Heart left ventricle (tissue), 16 donors: ENCODE results near the gene SERINC5. TPM values are rescaled to one million over a fixed set of nuclear protein-coding genes. Genes with fewer than 3 reads are reported as not detected.

Experiments
- ATAC-seq, 4 donors: fragments of 200-7000 bp; cut with Tn5 transposase; one replicate each; pipeline ENCODE4 v1.9.1; 2020 to 2022; ENCODE audit warnings: moderate library complexity in 4 of 4, mild to moderate bottlenecking in 3 of 4, moderate number of reproducible peaks in 1 of 4
- DNase-seq, 5 donors: peaks; one replicate each; pipeline ENCODE4 v3.0.0-alpha.2; 2020
- H3K27ac ChIP-seq, 12 donors: fragments of 200-600 bp; sonication (generic) in 4 of 12; one replicate each; pipeline versions ENCODE4 v1.5.0 to v1.8.0; 2016 to 2022; ENCODE audit warnings: mild to moderate bottlenecking in 2 of 12
- H3K27me3 ChIP-seq, 9 donors: fragments of 200-600 bp; sonication (generic) in 2 of 9; one replicate each; pipeline versions ENCODE4 v1.5.1 to v1.8.0; 2016 to 2022; ENCODE audit warnings: mild to moderate bottlenecking in 3 of 9
- H3K36me3 ChIP-seq, 9 donors: fragments of 200-600 bp; sonication (generic) in 2 of 9; one replicate each; pipeline versions ENCODE4 v1.5.0 to v1.8.0; 2018 to 2022; ENCODE audit warnings: mild to moderate bottlenecking in 2 of 9
- H3K4me1 ChIP-seq, 12 donors: fragments of 200-600 bp; sonication (generic) in 4 of 12; one replicate each; pipeline versions ENCODE4 v1.5.0 to v1.8.0; 2016 to 2022; ENCODE audit warnings: mild to moderate bottlenecking in 3 of 12
- H3K4me3 ChIP-seq, 12 donors: fragments of 200-600 bp; sonication (generic) in 4 of 12; one replicate each; pipeline versions ENCODE4 v1.5.0 to v1.8.0; 2017 to 2022; ENCODE audit warnings: mild to moderate bottlenecking in 9 of 12, moderate library complexity in 4 of 12
- H3K9me3 ChIP-seq, 12 donors: fragments of 200-600 bp; sonication (generic) in 4 of 12; one replicate each; pipeline versions ENCODE4 v1.5.0 to v1.8.0; 2016 to 2022; ENCODE audit warnings: mild to moderate bottlenecking in 1 of 12
- CTCF ChIP-seq, 12 donors: fragments of 200-600 bp; sonication (generic) in 4 of 12; IDR thresholded peaks; one replicate each; pipeline versions ENCODE4 v1.5.0 to v1.8.0; 2018 to 2022; ENCODE audit warnings: antibody characterized with exemption in 12 of 12, mild to moderate bottlenecking in 5 of 12
- POLR2A ChIP-seq, 2 donors: fragments of 450-650 bp; IDR thresholded peaks; one replicate each; pipeline ENCODE4 v1.6.1; 2017; ENCODE audit warnings: antibody characterized with exemption in 2 of 2, mild to moderate bottlenecking in 2 of 2, moderate library complexity in 2 of 2
- WGBS, 4 donors: extraction: QIAGEN DNeasy Blood & Tissue Kit in 2 of 4; methylation state at CpG; one replicate each; pipeline versions ENCODE4 v1.1.5 to v1.1.7; 2013 to 2018; 5-methylcytosine and 5-hydroxymethylcytosine counted together
- intact Hi-C, 10 donors: fragments of 100-400 bp; cut with DNase I; formaldehyde crosslinking; loops; one replicate each; pipeline versions ENCODE4 v1.11.1 to v1.14.2; 2022
- polyA plus RNA-seq, 2 donors: library from polyadenylated mRNA; stranded (reverse); fragments of 200-250 nt; gene quantifications; one replicate each; pipeline ENCODE4 v1.2.3, GENCODE V29; 2013
- total RNA-seq, 9 donors: library from RNA; depleted of rRNA in 2 of 9; stranded (reverse); fragments of >200 nt in 2 of 9; fragmentation: NEBNext Ultra II Directional in 3 of 9; extraction: Animal tissue kit (Norgen Biotek cat#: 25700) in 3 of 9; gene quantifications; one replicate each; pipeline versions ENCODE4 v1.1.0 to v1.2.4, GENCODE V29; 2016 to 2023
- donor health status: ischemic (EF 13 %, LVEDD 7.1; RV severe dilation, severe dysfunction).
- donor health status: healthy with polysubstance abuse.
- donor health status: DM: no; HTN: yes; CAD: no.
- donor health status: DM: no; HTN: no; CAD: no.
- donor health status: ischemic (EF 25% LVEDD 6.9; RV normal size, moderate dysfunction).
- donor health status: ischemic (EF 25% LVEDD 5.7; RV mildly dilated, moderate dysfunction).
- donor health status: healthy.
- donor health status: DM: yes; HTN: yes; CAD: no.
- donor health status: ischemic (EF 35%, LVEDD 5.7; RV mildly dilated, moderate dysfunction).
- donor health status: nonischemic (EF 11% LVEDD 7.7; RV severe dilation, severe dysfunction).
- donor health status: DM: yes; HTN: yes; CAD: no.
- donor health status: PGD.
- donor health status: ischemic (EF 29% LVEDD 5.4; RV normal size, mild dysfunction).
- donor health status: nonischemic (EF 23%, LVEDD 6.1; RV moderate dilation, normal function).

SERINC5 gene
- total and polyA plus RNA-seq, 11 donors: 3.2 to 25.9 (median 13.5) TPM

- Histone ChIP-seq H3K27me3 (no peaks in the 10 kb centered on the region), H3K4me3 (peak overlapping the region in 1 of 12 donors; percentile 14), H3K4me1 (peaks cover 3 to 42% (median 30%) of the 10 kb centered on the region in 12 donors), H3K36me3 (peaks cover 0 to 13% (median 0%) of the 10 kb centered on the region in 9 donors), H3K9me3 (peaks cover 0 to 11% (median 0%) of the 10 kb centered on the region in 12 donors), H3K27ac (peak overlapping the region in 10 of 12 donors; percentile 20 to 76 (median 68))
- intact Hi-C loops: loop anchor here in 1 of 10 donors (10.0 kb wide), 1 partner anchor 51 kb away; no protein-coding TSS in a partner anchor
- WGBS, 4 donors: 46 to 65% (median 55%) methylated on average over 2 of the region's 2 CpGs
- ATAC-seq (peak in 2 of 4 donors; percentile 43 to 57), DNase-seq (no peak)
- TF ChIP-seq POLR2A (IDR thresholded peaks at IDR 0.05) (no peak), CTCF (IDR thresholded peaks at IDR 0.05) (no peak)
Measured at GRCh38 chr5:80246001-80246758, 9.7 kb downstream of the SERINC5 start.

- Histone ChIP-seq H3K36me3 (peaks cover 0 to 13% (median 0%) of the 10 kb centered on the region in 9 donors), H3K9me3 (peaks cover 0 to 11% (median 0%) of the 10 kb centered on the region in 12 donors), H3K27me3 (no peaks in the 10 kb centered on the region), H3K4me1 (peaks cover 9 to 61% (median 50%) of the 10 kb centered on the region in 12 donors), H3K4me3 (no peak overlapping the region), H3K27ac (no peak overlapping the region)
- TF ChIP-seq CTCF (IDR thresholded peaks at IDR 0.05): no peak
- no peak for TF ChIP-seq POLR2A (IDR thresholded peaks at IDR 0.05)
- ATAC-seq: no peak
- intact Hi-C loops: loop anchor here in 1 of 10 donors (10.0 kb wide), 1 partner anchor 49 kb away; no protein-coding TSS in a partner anchor
- WGBS, 4 donors: 91 to 98% (median 96%) methylated on average over 1 of the region's 1 CpG
- DNase-seq: no peak
Measured at GRCh38 chr5:80243567-80243966, 12.3 kb downstream of the SERINC5 start.

GRCh38 chr5:80242849-80243248 lies 13.0 kb downstream of the SERINC5 start:
- WGBS, 4 donors: 69 to 92% (median 85%) methylated on average over 3 of the region's 3 CpGs
- Histone ChIP-seq H3K27me3 (no peaks in the 10 kb centered on the region), H3K4me3 (no peak overlapping the region), H3K27ac (no peak overlapping the region), H3K9me3 (peaks cover 0 to 11% (median 0%) of the 10 kb centered on the region in 12 donors), H3K4me1 (peaks cover 9 to 66% (median 53%) of the 10 kb centered on the region in 12 donors), H3K36me3 (peaks cover 0 to 13% (median 0%) of the 10 kb centered on the region in 9 donors)
- DNase-seq (no peak), ATAC-seq (no peak)
- intact Hi-C loops: loop anchor here in 1 of 10 donors (10.0 kb wide), 1 partner anchor 48 kb away; no protein-coding TSS in a partner anchor
- TF ChIP-seq CTCF (IDR thresholded peaks at IDR 0.05) (no peak), POLR2A (IDR thresholded peaks at IDR 0.05) (no peak)

GRCh38 chr5:80240368-80240986 lies 15.4 kb downstream of the SERINC5 start:
- Histone ChIP-seq H3K36me3 (peaks cover 0 to 13% (median 0%) of the 10 kb centered on the region in 9 donors), H3K4me3 (no peak overlapping the region), H3K4me1 (peaks cover 6 to 42% (median 30%) of the 10 kb centered on the region in 12 donors), H3K9me3 (peaks cover 0 to 11% (median 0%) of the 10 kb centered on the region in 12 donors), H3K27me3 (no peaks in the 10 kb centered on the region), H3K27ac (peak overlapping the region in 9 of 12 donors; percentile 38 to 62 (median 50))
- peak in 1 of 4 donors; percentile 29 for ATAC-seq
- 86 to 91% (median 89%) methylated on average over 8 of the region's 8 CpGs for WGBS, 4 donors
- no peak for DNase-seq
- TF ChIP-seq POLR2A (IDR thresholded peaks at IDR 0.05) (no peak), CTCF (IDR thresholded peaks at IDR 0.05) (no peak)
- intact Hi-C loops: loop anchor here in 1 of 10 donors (10.0 kb wide), 1 partner anchor 46 kb away; no protein-coding TSS in a partner anchor
